Measurements from ENCODE around the gene PRSS3. TPM values are rescaled to one million over a fixed set of nuclear protein-coding genes. Genes with fewer than 3 reads are reported as not detected.
"Not testable (repeated sequence)": the region's sequence is repeated elsewhere in the genome, so short reads cannot be mapped to it uniquely, and the experiment has no call there.

PRSS3 gene
- total RNA-seq, 2 donors from 2014 or later, result not detected

- H3K27me3 Mint-ChIP-seq (ENCODE audit: insufficient read depth), result no peaks in the 10 kb centered on the region
- no peak overlapping the region for H3K27ac Mint-ChIP-seq
- no peak overlapping the region for H3K4me3 ChIP-seq (ENCODE audit: low read length)
- H3K9me3 Mint-ChIP-seq, result no peaks in the 10 kb centered on the region
- no peak overlapping the region for H3K9ac ChIP-seq (ENCODE audit: extremely low read depth, low read length, poor library complexity, severe bottlenecking)
- H3K27me3 ChIP-seq (ENCODE audit: control insufficient read depth, insufficient read depth, low read length, poor library complexity, severe bottlenecking), result peaks cover 43% of the 10 kb centered on the region
- 93% methylated on average over 4 of the region's 4 CpGs; no CpG with 5 or more reads in 1 of the 2 experiments for WGBS, 2 experiments (ENCODE audit: insufficient coverage in 1 of 2, insufficient read length in 1 of 2)
- H3K4me1 Mint-ChIP-seq, result no peaks in the 10 kb centered on the region
- H3K9me3 ChIP-seq (ENCODE audit: control insufficient read depth, low read length), result no peaks in the 10 kb centered on the region
- no peak overlapping the region for H3K4me3 Mint-ChIP-seq
- TF ChIP-seq, protein P1, sequence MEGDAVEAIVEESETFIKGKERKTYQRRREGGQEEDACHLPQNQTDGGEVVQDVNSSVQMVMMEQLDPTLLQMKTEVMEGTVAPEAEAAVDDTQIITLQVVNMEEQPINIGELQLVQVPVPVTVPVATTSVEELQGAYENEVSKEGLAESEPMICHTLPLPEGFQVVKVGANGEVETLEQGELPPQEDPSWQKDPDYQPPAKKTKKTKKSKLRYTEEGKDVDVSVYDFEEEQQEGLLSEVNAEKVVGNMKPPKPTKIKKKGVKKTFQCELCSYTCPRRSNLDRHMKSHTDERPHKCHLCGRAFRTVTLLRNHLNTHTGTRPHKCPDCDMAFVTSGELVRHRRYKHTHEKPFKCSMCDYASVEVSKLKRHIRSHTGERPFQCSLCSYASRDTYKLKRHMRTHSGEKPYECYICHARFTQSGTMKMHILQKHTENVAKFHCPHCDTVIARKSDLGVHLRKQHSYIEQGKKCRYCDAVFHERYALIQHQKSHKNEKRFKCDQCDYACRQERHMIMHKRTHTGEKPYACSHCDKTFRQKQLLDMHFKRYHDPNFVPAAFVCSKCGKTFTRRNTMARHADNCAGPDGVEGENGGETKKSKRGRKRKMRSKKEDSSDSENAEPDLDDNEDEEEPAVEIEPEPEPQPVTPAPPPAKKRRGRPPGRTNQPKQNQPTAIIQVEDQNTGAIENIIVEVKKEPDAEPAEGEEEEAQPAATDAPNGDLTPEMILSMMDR (conservative IDR thresholded peaks at IDR 0.05), result no peak
- no peak for DNase-seq
- no peaks in the 10 kb centered on the region for H3K4me1 ChIP-seq (ENCODE audit: control insufficient read depth, insufficient read depth, low read length)
- H3K36me3 ChIP-seq (ENCODE audit: control insufficient read depth, insufficient read depth, low read length), result no peaks in the 10 kb centered on the region
- no peak overlapping the region for H3K27ac ChIP-seq (ENCODE audit: low read depth, low read length)
- H3K36me3 Mint-ChIP-seq (ENCODE audit: low read depth), result no peaks in the 10 kb centered on the region
These were observed 43.2 kb upstream of the PRSS3 start for GRCh38 chr9:33752130-33752637.

GRCh38 chr9:33752789-33753188 lies 42.6 kb upstream of the PRSS3 start:
- H3K9me3 Mint-ChIP-seq; H3K4me3 Mint-ChIP-seq; H3K9ac ChIP-seq (ENCODE audit: extremely low read depth, low read length, poor library complexity, severe bottlenecking); DNase-seq; H3K36me3 Mint-ChIP-seq (ENCODE audit: low read depth); H3K4me1 ChIP-seq (ENCODE audit: control insufficient read depth, insufficient read depth, low read length); H3K36me3 ChIP-seq (ENCODE audit: control insufficient read depth, insufficient read depth, low read length); H3K27ac ChIP-seq (ENCODE audit: low read depth, low read length); H3K27me3 Mint-ChIP-seq (ENCODE audit: insufficient read depth); H3K27ac Mint-ChIP-seq; H3K9me3 ChIP-seq (ENCODE audit: control insufficient read depth, low read length); H3K4me1 Mint-ChIP-seq; H3K4me3 ChIP-seq (ENCODE audit: low read length): not testable (repeated sequence)
- H3K27me3 ChIP-seq (ENCODE audit: control insufficient read depth, insufficient read depth, low read length, poor library complexity, severe bottlenecking), result peaks cover 43% of the 10 kb centered on the region
- 89 to 90% methylated on average over 3 to 5 of the region's 5 CpGs for WGBS, 2 experiments (ENCODE audit: insufficient coverage in 1 of 2, insufficient read length in 1 of 2)

DNA sequence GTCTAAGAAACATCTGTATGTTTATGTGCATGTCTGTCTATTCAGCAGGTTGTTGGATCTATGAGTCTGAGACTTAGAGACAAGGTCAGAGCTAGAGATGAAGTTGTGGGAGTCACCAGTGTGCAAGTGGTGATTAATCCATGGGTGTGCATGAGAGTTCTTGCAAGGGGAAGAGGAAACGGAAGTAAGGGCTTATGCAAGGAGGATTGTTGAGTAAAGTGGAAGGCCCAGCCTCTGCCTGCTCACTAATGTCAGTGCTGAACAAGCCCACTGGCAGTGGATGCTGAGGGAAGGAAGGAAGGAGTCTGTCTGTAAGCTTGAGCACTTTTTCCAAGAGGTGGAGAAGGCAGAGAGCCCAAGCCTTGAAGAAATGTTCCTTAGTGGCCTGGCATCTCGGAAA lies 35.7 kb upstream of the PRSS3 start:
- not testable (repeated sequence) for H3K27me3 ChIP-seq (ENCODE audit: control insufficient read depth, insufficient read depth, low read length, poor library complexity, severe bottlenecking); H3K36me3 Mint-ChIP-seq (ENCODE audit: low read depth); H3K27me3 Mint-ChIP-seq (ENCODE audit: insufficient read depth); H3K4me3 Mint-ChIP-seq; H3K27ac Mint-ChIP-seq; H3K9me3 ChIP-seq (ENCODE audit: control insufficient read depth, low read length); H3K36me3 ChIP-seq (ENCODE audit: control insufficient read depth, insufficient read depth, low read length); H3K9me3 Mint-ChIP-seq; H3K9ac ChIP-seq (ENCODE audit: extremely low read depth, low read length, poor library complexity, severe bottlenecking); H3K4me1 Mint-ChIP-seq; DNase-seq; H3K27ac ChIP-seq (ENCODE audit: low read depth, low read length); H3K4me3 ChIP-seq (ENCODE audit: low read length); H3K4me1 ChIP-seq (ENCODE audit: control insufficient read depth, insufficient read depth, low read length)
- 88% methylated on average over 1 of the region's 2 CpGs; no CpG with 5 or more reads in 1 of the 2 experiments for WGBS, 2 experiments (ENCODE audit: insufficient coverage in 1 of 2, insufficient read length in 1 of 2)

- H3K9me3 Mint-ChIP-seq, result no peaks in the 10 kb centered on the region
- H3K9ac ChIP-seq (ENCODE audit: extremely low read depth, low read length, poor library complexity, severe bottlenecking), result no peak overlapping the region
- TF ChIP-seq, protein P1 (conservative IDR thresholded peaks at IDR 0.05), result no peak
These were observed 33.0 kb upstream of the PRSS3 start for GRCh38 chr9:33762343-33762742.

DNA sequence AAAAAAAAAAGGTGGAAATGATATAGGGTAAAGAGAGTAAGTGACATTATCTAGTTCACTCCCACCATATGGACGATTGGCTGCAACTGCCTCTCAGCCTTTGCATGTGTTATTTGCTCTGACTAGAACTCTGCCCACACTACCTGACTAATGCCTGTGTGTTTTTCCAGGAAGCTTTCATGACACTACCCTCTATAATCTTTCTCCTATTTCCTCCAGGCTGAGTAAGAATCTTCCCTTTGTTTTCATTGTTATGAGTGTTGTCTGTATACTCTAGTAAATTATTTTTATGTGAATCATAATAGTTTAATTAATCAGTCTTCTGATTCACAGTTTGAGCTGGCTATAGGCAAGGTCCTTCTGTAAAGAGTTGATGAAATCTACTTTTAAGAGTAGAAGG lies 31.7 kb upstream of the PRSS3 start:
- H3K27ac ChIP-seq (ENCODE audit: low read depth, low read length); H3K36me3 ChIP-seq (ENCODE audit: control insufficient read depth, insufficient read depth, low read length); H3K9me3 Mint-ChIP-seq; H3K27ac Mint-ChIP-seq; H3K4me3 ChIP-seq (ENCODE audit: low read length); H3K27me3 Mint-ChIP-seq (ENCODE audit: insufficient read depth); H3K36me3 Mint-ChIP-seq (ENCODE audit: low read depth); H3K9me3 ChIP-seq (ENCODE audit: control insufficient read depth, low read length); DNase-seq; H3K4me1 Mint-ChIP-seq; H3K4me1 ChIP-seq (ENCODE audit: control insufficient read depth, insufficient read depth, low read length); H3K27me3 ChIP-seq (ENCODE audit: control insufficient read depth, insufficient read depth, low read length, poor library complexity, severe bottlenecking); H3K4me3 Mint-ChIP-seq; H3K9ac ChIP-seq (ENCODE audit: extremely low read depth, low read length, poor library complexity, severe bottlenecking): not testable (repeated sequence)
- WGBS, 2 experiments (ENCODE audit: insufficient coverage in 1 of 2, insufficient read length in 1 of 2), result 100% methylated on average over 1 of the region's 1 CpG; no CpG with 5 or more reads in 1 of the 2 experiments

More at GRCh38 chr9:33762343-33762742, 33.0 kb upstream of the PRSS3 start:
- Histone ChIP-seq H3K27ac (ENCODE audit: low read depth, low read length) (no peak overlapping the region), H3K9me3 (ENCODE audit: control insufficient read depth, low read length) (no peaks in the 10 kb centered on the region), H3K4me3 (ENCODE audit: low read length) (no peak overlapping the region), H3K4me1 (ENCODE audit: control insufficient read depth, insufficient read depth, low read length) (no peaks in the 10 kb centered on the region), H3K36me3 (ENCODE audit: control insufficient read depth, insufficient read depth, low read length) (no peaks in the 10 kb centered on the region), H3K27me3 (ENCODE audit: control insufficient read depth, insufficient read depth, low read length, poor library complexity, severe bottlenecking) (no peaks in the 10 kb centered on the region)
- Mint-ChIP-seq H3K27me3 (ENCODE audit: insufficient read depth) (no peaks in the 10 kb centered on the region), H3K36me3 (ENCODE audit: low read depth) (no peaks in the 10 kb centered on the region), H3K4me3 (no peak overlapping the region), H3K4me1 (no peaks in the 10 kb centered on the region), H3K27ac (no peak overlapping the region)
- 91 to 100% methylated on average over 5 to 6 of the region's 6 CpGs for WGBS, 2 experiments (ENCODE audit: insufficient coverage in 1 of 2, insufficient read length in 1 of 2)
- DNase-seq, result peak; percentile 28
